ENCODE measurements around the gene DET1.

DNA sequence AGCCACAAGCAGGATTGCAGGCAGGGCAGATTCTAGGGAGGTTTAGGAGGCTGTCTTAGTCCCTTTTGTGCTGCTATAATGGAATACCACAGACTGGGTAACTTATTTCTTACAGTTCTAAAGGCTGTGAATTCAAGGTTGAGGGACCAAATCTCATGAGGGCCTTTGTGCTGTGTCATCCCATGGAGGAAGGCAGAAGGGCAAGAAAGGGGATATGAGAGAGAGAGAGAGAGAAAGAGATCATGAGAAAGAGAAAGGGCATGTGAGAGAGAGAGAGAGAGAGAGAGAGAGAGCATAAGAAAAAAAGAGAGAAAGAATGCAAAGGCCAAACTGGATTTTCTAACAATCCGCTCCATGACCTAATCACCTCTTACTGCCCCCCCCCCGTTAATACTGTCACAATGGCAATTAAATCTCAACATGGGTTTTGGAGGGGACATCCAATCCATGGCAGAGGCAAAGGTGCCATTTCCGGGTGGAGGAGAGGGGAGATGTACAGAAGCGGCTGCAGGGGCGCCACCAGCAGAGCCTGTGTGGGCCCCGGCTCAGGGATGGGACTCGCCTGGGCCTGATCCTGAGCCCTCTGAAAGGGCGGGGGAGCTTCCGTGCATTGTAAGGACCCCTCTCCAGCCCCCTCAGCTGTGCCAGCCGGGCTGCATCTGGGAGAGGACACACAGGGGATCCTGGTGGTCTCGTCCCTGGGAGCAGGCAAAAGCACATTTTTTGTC, 58.5 kb downstream of the DET1 start:
- TF ChIP-seq, protein P1, sequence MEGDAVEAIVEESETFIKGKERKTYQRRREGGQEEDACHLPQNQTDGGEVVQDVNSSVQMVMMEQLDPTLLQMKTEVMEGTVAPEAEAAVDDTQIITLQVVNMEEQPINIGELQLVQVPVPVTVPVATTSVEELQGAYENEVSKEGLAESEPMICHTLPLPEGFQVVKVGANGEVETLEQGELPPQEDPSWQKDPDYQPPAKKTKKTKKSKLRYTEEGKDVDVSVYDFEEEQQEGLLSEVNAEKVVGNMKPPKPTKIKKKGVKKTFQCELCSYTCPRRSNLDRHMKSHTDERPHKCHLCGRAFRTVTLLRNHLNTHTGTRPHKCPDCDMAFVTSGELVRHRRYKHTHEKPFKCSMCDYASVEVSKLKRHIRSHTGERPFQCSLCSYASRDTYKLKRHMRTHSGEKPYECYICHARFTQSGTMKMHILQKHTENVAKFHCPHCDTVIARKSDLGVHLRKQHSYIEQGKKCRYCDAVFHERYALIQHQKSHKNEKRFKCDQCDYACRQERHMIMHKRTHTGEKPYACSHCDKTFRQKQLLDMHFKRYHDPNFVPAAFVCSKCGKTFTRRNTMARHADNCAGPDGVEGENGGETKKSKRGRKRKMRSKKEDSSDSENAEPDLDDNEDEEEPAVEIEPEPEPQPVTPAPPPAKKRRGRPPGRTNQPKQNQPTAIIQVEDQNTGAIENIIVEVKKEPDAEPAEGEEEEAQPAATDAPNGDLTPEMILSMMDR (IDR thresholded peaks at IDR 0.05; ENCODE audit: low read length), result no peak
- no peak for TF ChIP-seq EZH2 (optimal IDR thresholded peaks at IDR 0.05; ENCODE audit: low read depth, low read length)

Measured in MM.1S (cell line).